Fibroblast of upper back skin (primary cell): ENCODE results near the gene RAP1GAP2.
"Not testable (repeated sequence)": the region's sequence is repeated elsewhere in the genome, so short reads cannot be mapped to it uniquely, and the experiment has no call there.

ENCODE experiments used
- DNase-seq: peaks from one replicate; pipeline ENCODE4 v3.0.0-alpha.2; 2013

RAP1GAP2 gene

GRCh38 chr17:3063507-3063906, 267.3 kb downstream of the RAP1GAP2 start, which contains the start of gene OR1D5:
Gene OR1D5 (minus strand): TSS chr17:3063607. CDS start chr17:3063607, 0 bp downstream.
- not testable (repeated sequence) for DNase-seq

GRCh38 chr17:3065192-3065591, 269.0 kb downstream of the RAP1GAP2 start:
- not testable (repeated sequence) for DNase-seq

GRCh38 chr17:3073850-3074249, 277.6 kb downstream of the RAP1GAP2 start:
- DNase-seq, result not testable (repeated sequence)
